Vein endothelial cell (primary cell): Measurements from ENCODE around the gene GDF2. TPM values are rescaled to one million over a fixed set of nuclear protein-coding genes. Genes with fewer than 3 reads are reported as not detected.

Experiments used
- total RNA-seq: library from RNA; depleted of rRNA; stranded (reverse); fragments of >200 nt; gene quantifications from 2 replicates; pipeline ENCODE4 v1.2.3, GENCODE V29; 2012

Gene GDF2
- not detected in 2 replicates for total RNA-seq

GRCh38 chr10:47322300-47323061 lies at the start of gene GDF2:
GDF2 (plus strand) TSS chr10:47322454; CDS start chr10:47322669, 215 bp downstream.

GRCh38 chr10:47299611-47300428 lies 22.4 kb upstream of the GDF2 start, which contains the start of gene GDF10:
GDF10 (plus strand) TSS chr10:47300197; CDS start chr10:47300652, 455 bp downstream.

GRCh38 chr10:47348138-47348651 lies 25.9 kb downstream of the GDF2 start, which contains the start of gene RBP3:
RBP3 (plus strand) TSS chr10:47348363; CDS start chr10:47348485, 122 bp downstream.

Other genes starting within 250 kb of the GDF2 start
- gene GDF10, start 22.3 kb upstream of the GDF2 start, total RNA-seq: not detected in 2 replicates
- not detected in 2 replicates for gene RBP3, start 25.9 kb downstream of the GDF2 start, total RNA-seq
- 0.10 and 0.33 TPM in 2 replicates for gene ZNF488, start 61.8 kb downstream of the GDF2 start, total RNA-seq
- not detected in 2 replicates for gene ANXA8, start 161.7 kb downstream of the GDF2 start, total RNA-seq
- gene FAM25G, start 169.2 kb downstream of the GDF2 start, total RNA-seq: not detected in 2 replicates
- gene AGAP9, start 201.2 kb downstream of the GDF2 start, total RNA-seq: 2.6 and 4.3 TPM in 2 replicates